Osteoblast (primary cell): ENCODE data around the gene RTL3. TPM values are rescaled to one million over a fixed set of nuclear protein-coding genes. Genes with fewer than 3 reads are reported as not detected.
A peak's percentile ranks its signal among the peaks of the same experiment; 100 is the strongest.

Experiments
- DNase-seq: peaks from one replicate; pipeline ENCODE4 v3.0.0; 2011; ENCODE audit warnings: low spot score, mixed read lengths; ENCODE audit not compliant: insufficient read length; ENCODE audit errors: missing footprints
- H2AFZ ChIP-seq: 2 replicates; pipeline ENCODE4 v1.6.0; 2011; ENCODE audit warnings: mild to moderate bottlenecking, low read length
- H3K27ac ChIP-seq: 2 replicates; pipeline ENCODE4 v1.5.1; 2011; ENCODE audit warnings: mild to moderate bottlenecking, low read depth, low read length, moderate library complexity
- H3K27me3 ChIP-seq: 2 replicates; pipeline ENCODE4 v1.6.0; 2012; ENCODE audit warnings: mild to moderate bottlenecking, control low read depth, inconsistent platforms, low read length, moderate library complexity; ENCODE audit not compliant: insufficient read depth
- H3K36me3 ChIP-seq: 2 replicates; pipeline ENCODE4 v1.5.1; 2011; ENCODE audit warnings: mild to moderate bottlenecking, low read length, control low read depth, moderate library complexity; ENCODE audit not compliant: insufficient read depth
- H3K4me1 ChIP-seq: 2 replicates; pipeline ENCODE4 v1.5.1; 2011; ENCODE audit warnings: mild to moderate bottlenecking, low read length, control low read depth, moderate library complexity; ENCODE audit not compliant: insufficient read depth
- H3K4me2 ChIP-seq: 2 replicates; pipeline ENCODE4 v1.6.0; 2011; ENCODE audit warnings: mild to moderate bottlenecking, low read length; ENCODE audit not compliant: insufficient read depth
- H3K4me3 ChIP-seq: fragments of 200-600 bp; sonication (generic); 3 replicates; pipeline ENCODE4 v1.5.1; 2012; ENCODE audit warnings: mild to moderate bottlenecking, low read length, inconsistent platforms; ENCODE audit not compliant: insufficient read depth
- H3K79me2 ChIP-seq: 2 replicates; pipeline ENCODE4 v1.6.0; 2012; ENCODE audit warnings: mild to moderate bottlenecking, low read length, control low read depth, inconsistent platforms; ENCODE audit not compliant: insufficient read depth
- H3K9me3 ChIP-seq: 2 replicates; pipeline ENCODE4 v1.5.1; 2011; ENCODE audit warnings: low read depth, low read length, control low read depth
- H4K20me1 ChIP-seq: 2 replicates; pipeline ENCODE4 v1.6.0; 2012; ENCODE audit warnings: mild to moderate bottlenecking, low read length, control low read depth; ENCODE audit not compliant: insufficient read depth
- CTCF ChIP-seq: IDR thresholded peaks from 2 replicates; pipeline ENCODE4 v1.5.1; 2011; ENCODE audit warnings: mild to moderate bottlenecking, low read depth, low read length, moderate library complexity; ENCODE audit errors: extremely low read depth
- total RNA-seq: library from RNA; depleted of rRNA; stranded (reverse); fragments of >200 nt; gene quantifications from 2 replicates; pipeline ENCODE4 v1.2.3, GENCODE V29; 2012

The RTL3 gene
- total RNA-seq, result under 0.01 TPM in 1 of 2 replicates, not detected in the other

GRCh38 chrX:78658845-78659744, at the start of gene RTL3:
Gene RTL3 (minus strand): TSS chrX:78659328. CDS start chrX:78658420, 908 bp downstream.
- Histone ChIP-seq H3K9me3 (no peaks in the 10 kb centered on the region), H3K4me3 (no peak within 1 kb of the TSS), H3K27ac (peak within 1 kb of the TSS; percentile 73), H2AFZ (no peak within 1 kb of the TSS), H3K27me3 (peaks cover 3% of the 10 kb centered on the region), H4K20me1 (no peaks in the 10 kb centered on the region), H3K36me3 (no peaks in the 10 kb centered on the region), H3K79me2 (no peaks in the 10 kb centered on the region), H3K4me1 (peaks cover 19% of the 10 kb centered on the region), H3K4me2 (peak within 1 kb of the TSS; percentile 33)
- no peak for TF ChIP-seq CTCF
- DNase-seq, result peak; percentile 87

- H4K20me1 ChIP-seq, result no peaks in the 10 kb centered on the region
- no peaks in the 10 kb centered on the region for H3K4me1 ChIP-seq
- no peak overlapping the region for H3K4me2 ChIP-seq
- TF ChIP-seq CTCF, result no peak
- DNase-seq, result no peak
- no peaks in the 10 kb centered on the region for H3K36me3 ChIP-seq
- H3K79me2 ChIP-seq, result no peaks in the 10 kb centered on the region
- H3K9me3 ChIP-seq, result no peaks in the 10 kb centered on the region
- no peak overlapping the region for H3K27ac ChIP-seq
- H3K27me3 ChIP-seq, result no peaks in the 10 kb centered on the region
- no peak overlapping the region for H3K4me3 ChIP-seq
- H2AFZ ChIP-seq, result no peak overlapping the region
Observed at GRCh38 chrX:78708816-78709215, 49.7 kb upstream of the RTL3 start.

- H3K4me2 ChIP-seq, result no peak overlapping the region
- H2AFZ ChIP-seq, result no peak overlapping the region
- no peak overlapping the region for H3K4me3 ChIP-seq
- no peaks in the 10 kb centered on the region for H3K4me1 ChIP-seq
- H3K36me3 ChIP-seq, result no peaks in the 10 kb centered on the region
- no peak for DNase-seq
- no peaks in the 10 kb centered on the region for H3K27me3 ChIP-seq
- no peaks in the 10 kb centered on the region for H3K9me3 ChIP-seq
- H3K27ac ChIP-seq, result no peak overlapping the region
- peak; percentile 56 for TF ChIP-seq CTCF
- H3K79me2 ChIP-seq, result no peaks in the 10 kb centered on the region
- H4K20me1 ChIP-seq, result no peaks in the 10 kb centered on the region
Observed at GRCh38 chrX:78708262-78708661, 49.1 kb upstream of the RTL3 start.

GRCh38 chrX:78706071-78706470, 46.9 kb upstream of the RTL3 start:
- H3K4me1 ChIP-seq, result no peaks in the 10 kb centered on the region
- TF ChIP-seq CTCF, result no peak
- no peak overlapping the region for H2AFZ ChIP-seq
- DNase-seq, result no peak
- H3K79me2 ChIP-seq, result no peaks in the 10 kb centered on the region
- H4K20me1 ChIP-seq, result no peaks in the 10 kb centered on the region
- H3K4me3 ChIP-seq, result no peak overlapping the region
- H3K27me3 ChIP-seq, result no peaks in the 10 kb centered on the region
- H3K4me2 ChIP-seq, result no peak overlapping the region
- H3K27ac ChIP-seq, result no peak overlapping the region
- no peaks in the 10 kb centered on the region for H3K9me3 ChIP-seq
- H3K36me3 ChIP-seq, result no peaks in the 10 kb centered on the region
